BJ (cell line): ENCODE measurements around the gene METRNL. TPM values are rescaled to one million over a fixed set of nuclear protein-coding genes. Genes with fewer than 3 reads are reported as not detected.

Source experiments
- CTCF ChIA-PET: fragments of 350-600 bp; formaldehyde crosslinking; extraction: SDS; loops from one replicate; lab custom pipeline; 2021; ENCODE audit warnings: antibody characterized with exemption, inconsistent platforms; lab: Yijun Ruan, JAX
- POLR2A ChIA-PET: fragments of 300-600 bp; sonication (Branson Sonifier 250); formaldehyde crosslinking; extraction: SDS; loops from one replicate; lab custom pipeline; 2021; ENCODE audit warnings: antibody characterized with exemption; lab: Charles Lee
- DNase-seq: peaks from one replicate; pipeline ENCODE4 v3.0.0-alpha.2; 2011; ENCODE audit warnings: low read depth
- H3K27me3 ChIP-seq: 2 replicates; pipeline ENCODE4 v1.6.0; 2011; ENCODE audit warnings: low read length; ENCODE audit not compliant: control insufficient read depth, insufficient read depth
- H3K36me3 ChIP-seq: 2 replicates; pipeline ENCODE4 v1.5.1; 2011; ENCODE audit warnings: low read length; ENCODE audit not compliant: control insufficient read depth, insufficient read depth
- H3K4me3 ChIP-seq: 2 replicates; pipeline ENCODE4 v1.5.1; 2011; ENCODE audit warnings: low read depth, mild to moderate bottlenecking, control low read depth, low read length
- CTCF ChIP-seq: IDR thresholded peaks from 2 replicates; pipeline ENCODE4 v1.5.1; 2011; ENCODE audit warnings: low read depth, mild to moderate bottlenecking, control low read depth, inconsistent platforms, low read length, moderate library complexity; ENCODE audit not compliant: insufficient read depth
- polyA plus RNA-seq: library from polyadenylated mRNA; depleted of rRNA; stranded (reverse); fragments of >200 nt; gene quantifications from 2 replicates; pipeline ENCODE4 v1.2.3, GENCODE V29; 2011

Gene METRNL
- polyA plus RNA-seq, 1 experiment: 63.2 TPM

- ChIA-PET CTCF (interaction anchor here (2.1 kb wide), 1 partner anchor 10 kb away, joined by 8 read pairs; no protein-coding TSS in a partner anchor), POLR2A (no interaction called here)
- H3K36me3 ChIP-seq: no peaks in the 10 kb centered on the region
- peaks cover 4% of the 10 kb centered on the region for H3K27me3 ChIP-seq
- no peak for DNase-seq
- H3K4me3 ChIP-seq: no peak overlapping the region
- no peak for TF ChIP-seq CTCF
Measured at GRCh38 chr17:83122834-83123233, 43.4 kb downstream of the METRNL start.

DNA sequence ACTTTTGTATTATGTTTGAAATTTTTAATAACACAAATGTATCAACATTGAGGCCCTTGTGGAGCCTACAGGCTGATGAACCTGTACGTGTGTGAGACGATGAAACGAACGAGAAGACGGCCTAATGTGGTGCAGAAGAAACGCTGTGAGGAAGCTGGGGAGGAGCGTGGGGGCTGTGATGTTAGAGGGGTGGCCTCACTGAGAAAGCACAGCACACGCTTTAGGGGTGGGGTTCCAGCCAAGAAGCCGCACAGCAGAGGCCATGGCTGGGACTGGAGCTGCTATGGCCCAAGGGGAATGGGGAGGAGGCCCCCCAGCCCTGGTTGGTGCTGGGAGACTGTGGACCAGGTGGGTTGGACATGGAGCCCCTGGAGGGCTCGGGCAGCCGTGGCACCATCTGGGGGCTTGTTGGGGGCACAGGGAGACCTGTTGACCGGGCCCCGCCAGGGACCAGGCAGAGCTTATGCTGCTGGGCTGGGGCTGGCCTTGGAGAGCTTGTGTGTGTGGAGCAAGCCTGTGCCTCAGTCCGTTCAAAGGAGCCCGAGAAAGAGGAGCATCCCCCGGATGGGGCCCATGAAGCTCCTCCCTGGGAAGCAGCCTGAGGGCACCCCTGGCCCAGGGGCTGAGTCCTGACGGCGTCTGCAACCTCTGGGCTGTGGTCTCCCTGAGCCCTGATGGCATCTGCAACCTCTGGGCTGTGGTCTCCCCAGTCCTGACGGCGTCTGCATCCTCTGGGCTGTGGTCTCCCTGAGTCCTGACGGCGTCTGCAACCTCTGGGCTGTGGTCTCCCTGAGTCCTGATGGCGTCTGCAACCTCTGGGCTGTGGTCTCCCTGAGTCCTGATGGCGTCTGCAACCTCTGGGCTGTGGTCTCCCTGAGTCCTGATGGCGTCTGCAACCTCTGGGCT is 44.7 kb downstream of the METRNL start:
- no peak for DNase-seq
- H3K4me3 ChIP-seq: no peak overlapping the region
- H3K36me3 ChIP-seq: no peaks in the 10 kb centered on the region
- no peak for TF ChIP-seq CTCF
- POLR2A ChIA-PET: no interaction called here
- CTCF ChIA-PET: no interaction called here
- peaks cover 4% of the 10 kb centered on the region for H3K27me3 ChIP-seq

DNA sequence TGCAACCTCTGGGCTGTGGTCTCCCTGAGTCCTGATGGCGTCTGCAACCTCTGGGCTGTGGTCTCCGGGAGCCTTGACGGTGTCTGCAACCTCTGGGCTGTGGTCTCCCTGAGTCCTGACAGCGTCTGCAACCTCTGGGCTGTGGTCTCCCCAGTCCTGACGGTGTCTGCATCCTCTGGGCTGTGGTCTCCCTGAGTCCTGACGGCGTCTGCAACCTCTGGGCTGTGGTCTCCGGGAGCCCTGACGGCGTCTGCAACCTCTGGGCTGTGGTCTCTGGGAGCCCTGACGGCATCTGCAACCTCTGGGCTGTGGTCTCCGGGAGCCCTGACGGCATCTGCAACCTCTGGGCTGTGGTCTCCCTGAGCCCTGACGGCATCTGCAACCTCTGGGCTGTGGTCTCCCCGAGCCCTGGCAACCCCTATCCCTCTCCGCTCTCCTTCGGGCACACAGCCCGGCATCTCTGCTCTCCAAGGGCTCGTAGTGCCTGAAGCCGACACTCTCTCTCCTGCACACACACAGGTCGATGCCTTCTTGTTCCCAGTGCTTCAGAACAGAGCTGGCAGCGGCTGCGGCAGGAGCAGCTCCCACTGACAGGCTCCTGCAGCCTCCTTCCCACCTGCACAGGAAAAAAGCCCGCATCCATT is 45.6 kb downstream of the METRNL start:
- no peak for TF ChIP-seq CTCF
- DNase-seq: no peak
- H3K36me3 ChIP-seq: no peaks in the 10 kb centered on the region
- peaks cover 4% of the 10 kb centered on the region for H3K27me3 ChIP-seq
- ChIA-PET POLR2A (no interaction called here), CTCF (no interaction called here)
- H3K4me3 ChIP-seq: no peak overlapping the region

- DNase-seq: no peak
- ChIA-PET CTCF (interaction anchor here (0.9 kb wide), 1 partner anchor 61 kb away, joined by 3 read pairs; no protein-coding TSS in a partner anchor), POLR2A (no interaction called here)
- TF ChIP-seq CTCF: no peak
- H3K36me3 ChIP-seq: no peaks in the 10 kb centered on the region
- no peak overlapping the region for H3K4me3 ChIP-seq
- H3K27me3 ChIP-seq: peaks cover 4% of the 10 kb centered on the region
Measured at GRCh38 chr17:83125515-83126274, 46.3 kb downstream of the METRNL start.
